GM13976 (cell line): ENCODE results near the gene TPRN.

Source experiments
- DNase-seq: peaks from one replicate; pipeline ENCODE4 v3.0.0; 2012; ENCODE audit warnings: low spot score
- CTCF ChIP-seq: IDR thresholded peaks from 2 replicates; pipeline ENCODE4 v1.5.1; 2012; ENCODE audit warnings: borderline replicate concordance, mild to moderate bottlenecking; ENCODE audit not compliant: insufficient read depth; ENCODE audit errors: extremely low read depth, missing control alignments, control extremely low read depth
- in situ Hi-C: fragments of 300-500 bp; cut with MboI; formaldehyde crosslinking; loops from one replicate; pipeline ENCODE4 v1.12.0; 2022; ENCODE audit warnings: low sequenced_read_pairs, mixed read lengths, inconsistent platforms; ENCODE audit not compliant: unreplicated experiment

Gene TPRN

GRCh38 chr9:137194388-137194787 lies 6.2 kb downstream of the TPRN start:
- TF ChIP-seq CTCF: no peak
- in situ Hi-C loops: no loop called here
- DNase-seq: no peak

- no peak for TF ChIP-seq CTCF
- no peak for DNase-seq
- in situ Hi-C loops: no loop called here
Measured at GRCh38 chr9:137193771-137194170, 6.8 kb downstream of the TPRN start.

- DNase-seq: no peak
- no peak for TF ChIP-seq CTCF
- in situ Hi-C loops: no loop called here
Measured at GRCh38 chr9:137192859-137193258, 7.7 kb downstream of the TPRN start.

GRCh38 chr9:137192448-137192780 lies 8.1 kb downstream of the TPRN start:
- no peak for TF ChIP-seq CTCF
- in situ Hi-C loops: no loop called here
- DNase-seq: no peak

GRCh38 chr9:137191691-137192447 lies 8.7 kb downstream of the TPRN start:
- in situ Hi-C loops: no loop called here
- DNase-seq: no peak
- no peak for TF ChIP-seq CTCF

GRCh38 chr9:137191245-137191644 lies 9.3 kb downstream of the TPRN start:
- in situ Hi-C loops: no loop called here
- no peak for DNase-seq
- TF ChIP-seq CTCF: no peak
